HG02981 (cell line): ENCODE measurements around the gene FCER1G.

Experiments
- ATAC-seq: cut with Tn5 transposase; IDR thresholded peaks from one replicate; pipeline ENCODE4 v1.9.1; 2021; ENCODE audit warnings: mild to moderate bottlenecking, moderate library complexity; ENCODE audit not compliant: unreplicated experiment

FCER1G gene

GRCh38 chr1:161260376-161261260 is 45.5 kb downstream of the FCER1G start:
- peak; percentile 17 for ATAC-seq

GRCh38 chr1:161261261-161262235 is 46.5 kb downstream of the FCER1G start:
- ATAC-seq: peak; percentile 54

- no peak for ATAC-seq
These were observed 50.2 kb downstream of the FCER1G start for GRCh38 chr1:161265305-161265704.

GRCh38 chr1:161266202-161266601 is 51.1 kb downstream of the FCER1G start:
- no peak for ATAC-seq

- no peak for ATAC-seq
These were observed 51.7 kb downstream of the FCER1G start for GRCh38 chr1:161266836-161267235.

GRCh38 chr1:161267321-161267720 is 52.2 kb downstream of the FCER1G start:
- ATAC-seq: no peak
